Immature natural killer cell (primary cell): ENCODE results near the gene MON1B. TPM values are rescaled to one million over a fixed set of nuclear protein-coding genes. Genes with fewer than 3 reads are reported as not detected.
"Not testable (repeated sequence)": the region's sequence is repeated elsewhere in the genome, so short reads cannot be mapped to it uniquely, and the experiment has no call there.

ENCODE experiments used
- DNase-seq, 3 donors: peaks; one replicate each; pipeline ENCODE4 v3.0.0; 2022; ENCODE audit warnings: mixed read lengths in 1 of 3
- H3K27ac Mint-ChIP-seq, 6 donors: one replicate each; pipeline ENCODE4 v1.8.0; 2020; ENCODE audit warnings: mixed read lengths in 6 of 6, mild to moderate bottlenecking in 5 of 6, inconsistent platforms in 4 of 6, moderate library complexity in 3 of 6
- H3K27me3 Mint-ChIP-seq, 3 donors: one replicate each; pipeline ENCODE4 v1.8.0; 2020 to 2021; ENCODE audit warnings: low read depth in 3 of 3, mild to moderate bottlenecking in 3 of 3, mixed read lengths in 3 of 3, moderate library complexity in 3 of 3, inconsistent platforms in 1 of 3
- H3K36me3 Mint-ChIP-seq, 3 donors: one replicate each; pipeline ENCODE4 v1.8.0; 2020; ENCODE audit warnings: mixed read lengths in 3 of 3, inconsistent platforms in 2 of 3, mild to moderate bottlenecking in 2 of 3
- H3K4me1 Mint-ChIP-seq, 2 donors: one replicate each; pipeline ENCODE4 v1.8.0; 2020; ENCODE audit warnings: inconsistent platforms in 2 of 2, mild to moderate bottlenecking in 2 of 2, mixed read lengths in 2 of 2, moderate library complexity in 1 of 2
- H3K4me3 Mint-ChIP-seq, 5 donors: one replicate each; pipeline ENCODE4 v1.8.0; 2020; ENCODE audit warnings: mild to moderate bottlenecking in 5 of 5, mixed read lengths in 5 of 5, inconsistent platforms in 3 of 5, moderate library complexity in 3 of 5
- H3K9me3 Mint-ChIP-seq, 6 donors: one replicate each; pipeline ENCODE4 v1.8.0; 2020; ENCODE audit warnings: mild to moderate bottlenecking in 6 of 6, mixed read lengths in 6 of 6, inconsistent platforms in 4 of 6, moderate library complexity in 3 of 6
- polyA plus RNA-seq, 3 donors: library from polyadenylated mRNA; unstranded; fragments of 300-500 nt; fragmentation: Illumina TruSeq; gene quantifications; one replicate each; pipeline ENCODE4 v1.2.3, GENCODE V29; 2021

Gene MON1B
- polyA plus RNA-seq, 3 donors from 2014 or later = 28.6 to 66.8 (median 29.4) TPM

DNA sequence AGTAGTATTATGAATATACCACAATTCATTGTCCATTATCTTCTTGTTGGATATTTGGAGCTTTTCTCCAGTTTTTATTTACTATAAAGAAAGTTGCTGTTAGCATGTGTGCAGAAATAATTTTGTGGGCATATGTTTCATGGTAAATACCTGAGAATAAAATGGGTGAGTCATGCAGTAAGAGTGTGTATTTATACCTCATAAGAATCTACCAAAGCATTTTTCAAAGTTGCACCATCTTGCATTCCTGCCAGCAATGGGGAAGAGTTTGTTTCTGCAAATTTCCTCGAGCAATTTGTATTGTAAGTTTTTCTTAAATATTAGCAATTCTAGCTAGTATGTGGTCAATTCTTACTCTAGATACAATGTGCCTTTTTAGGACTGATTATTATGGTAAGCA lies 7.9 kb upstream of the MON1B start:
- Mint-ChIP-seq H3K9me3 (peaks cover 0 to 1% (median 0%) of the 10 kb centered on the region in 6 donors), H3K27me3 (peaks cover 2 to 8% (median 5%) of the 10 kb centered on the region in 3 donors), H3K4me3 (no peak overlapping the region), H3K4me1 (no peaks in the 10 kb centered on the region), H3K36me3 (no peaks in the 10 kb centered on the region), H3K27ac (no peak overlapping the region)
- DNase-seq = no peak

DNA sequence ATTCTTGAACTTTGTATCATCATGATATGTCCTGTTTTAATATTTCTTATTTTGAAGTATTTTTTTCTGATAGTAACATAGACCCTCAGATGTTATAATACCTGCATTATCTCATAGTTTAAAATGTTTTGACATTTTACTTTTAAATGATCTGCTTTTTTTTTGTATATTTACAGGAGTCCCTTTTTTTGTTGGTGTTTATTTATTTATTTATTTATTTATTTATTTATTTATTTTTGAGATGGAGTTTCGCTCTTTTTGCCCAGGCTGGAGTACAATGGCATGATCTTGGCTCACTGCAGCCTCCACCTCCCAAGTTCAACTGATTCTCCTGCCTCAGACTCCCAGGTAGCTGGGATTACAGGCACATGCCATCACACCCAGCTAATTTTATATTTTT lies 4.7 kb upstream of the MON1B start:
- not testable (repeated sequence) for H3K27ac Mint-ChIP-seq, H3K36me3 Mint-ChIP-seq, DNase-seq, H3K4me3 Mint-ChIP-seq, H3K9me3 Mint-ChIP-seq
- Mint-ChIP-seq H3K4me1 (peaks cover 16 to 19% of the 10 kb centered on the region in 2 donors), H3K27me3 (peaks cover 8 to 15% (median 10%) of the 10 kb centered on the region in 3 donors)

DNA sequence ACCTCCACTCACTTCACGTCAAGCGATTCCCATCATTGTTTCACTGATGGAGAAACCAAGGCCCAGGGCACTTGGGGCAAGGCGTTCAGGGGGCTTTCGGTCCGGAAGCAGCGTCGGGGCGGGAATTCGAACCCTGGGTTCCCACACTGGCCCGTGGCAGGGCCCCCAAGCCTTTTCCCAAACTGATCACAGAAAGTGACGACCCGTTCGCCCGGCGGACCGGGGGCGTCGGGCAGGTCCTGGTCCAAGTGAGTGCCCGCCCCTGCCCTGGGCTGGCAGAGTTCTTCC lies 856 bp upstream of the MON1B start:
- Mint-ChIP-seq H3K4me1 (peaks cover 46 to 51% of the 10 kb centered on the region in 2 donors), H3K9me3 (peaks cover 0 to 1% (median 0%) of the 10 kb centered on the region in 6 donors), H3K27me3 (peaks cover 10 to 23% (median 11%) of the 10 kb centered on the region in 3 donors), H3K27ac (peak overlapping the region; percentile 99 to 100 (median 99)), H3K36me3 (peaks cover 13 to 22% (median 18%) of the 10 kb centered on the region in 3 donors), H3K4me3 (peak overlapping the region; percentile 92 to 99 (median 96))
- DNase-seq = no peak

DNA sequence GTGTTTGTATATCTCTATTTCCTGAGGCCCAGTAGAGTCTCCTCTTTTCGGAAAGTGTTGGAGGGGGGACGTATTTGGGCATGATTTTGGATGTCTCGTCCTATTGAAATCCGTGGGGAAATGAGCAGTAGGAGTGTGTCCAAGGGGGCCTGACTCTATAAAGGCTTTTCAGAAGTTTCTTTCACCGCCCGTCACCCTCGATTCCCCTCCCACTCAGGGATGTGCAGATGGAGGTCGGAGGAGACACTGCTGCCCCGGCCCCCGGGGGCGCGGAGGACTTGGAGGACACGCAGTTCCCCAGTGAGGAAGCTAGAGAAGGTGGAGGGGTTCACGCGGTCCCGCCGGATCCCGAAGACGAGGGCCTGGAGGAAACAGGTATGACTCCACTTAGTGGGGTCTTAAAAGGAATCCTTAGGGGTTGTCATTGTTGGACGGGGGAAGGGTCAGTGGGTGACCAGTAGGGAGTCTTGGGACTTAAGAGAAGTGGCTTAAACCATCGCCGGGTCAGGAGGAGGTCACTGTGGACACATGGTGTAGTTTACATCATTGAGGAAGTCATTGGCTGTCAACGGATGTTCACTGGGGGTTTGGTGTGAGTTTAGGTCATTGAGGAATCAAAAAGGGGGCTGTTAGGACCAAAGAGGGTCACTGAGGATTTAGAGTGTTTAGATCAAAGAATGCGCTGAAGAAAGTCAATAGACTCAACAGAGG lies 424 bp downstream of the MON1B start:
- peaks cover 0 to 1% (median 0%) of the 10 kb centered on the region in 6 donors for H3K9me3 Mint-ChIP-seq

DNA sequence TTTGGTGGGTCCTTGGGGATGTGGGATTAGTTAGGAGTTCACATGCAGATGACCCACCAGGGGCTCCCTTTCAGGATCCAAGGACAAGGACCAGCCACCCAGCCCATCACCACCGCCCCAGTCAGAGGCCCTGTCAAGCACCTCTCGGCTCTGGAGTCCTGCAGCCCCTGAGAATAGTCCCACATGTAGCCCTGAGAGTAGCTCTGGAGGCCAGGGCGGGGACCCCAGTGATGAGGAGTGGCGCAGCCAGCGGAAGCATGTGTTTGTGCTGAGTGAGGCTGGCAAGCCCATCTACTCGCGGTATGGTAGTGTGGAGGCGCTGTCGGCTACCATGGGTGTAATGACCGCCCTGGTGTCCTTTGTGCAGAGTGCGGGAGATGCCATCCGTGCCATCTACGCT lies 2.4 kb downstream of the MON1B start:
- no peaks in the 10 kb centered on the region for H3K9me3 Mint-ChIP-seq
- peak overlapping the region in 4 of 6 donors; percentile 64 to 99 (median 99) for H3K27ac Mint-ChIP-seq
- peaks cover 26 to 38% (median 28%) of the 10 kb centered on the region in 3 donors for H3K36me3 Mint-ChIP-seq
- peaks cover 11 to 17% (median 11%) of the 10 kb centered on the region in 3 donors for H3K27me3 Mint-ChIP-seq
- no peak for DNase-seq
- H3K4me1 Mint-ChIP-seq = peaks cover 48 to 62% of the 10 kb centered on the region in 2 donors
- H3K4me3 Mint-ChIP-seq = peak overlapping the region in 3 of 5 donors; percentile 92 to 98 (median 96)

More for the DNA sequence above, 424 bp downstream of the MON1B start:
- peaks cover 46 to 57% of the 10 kb centered on the region in 2 donors for H3K4me1 Mint-ChIP-seq
- H3K4me3 Mint-ChIP-seq = peak overlapping the region; percentile 92 to 99 (median 96)
- peaks cover 17 to 28% (median 23%) of the 10 kb centered on the region in 3 donors for H3K36me3 Mint-ChIP-seq
- peaks cover 8 to 17% (median 11%) of the 10 kb centered on the region in 3 donors for H3K27me3 Mint-ChIP-seq
- peak in 1 of 3 donors; percentile 28 for DNase-seq
- peak overlapping the region; percentile 99 to 100 (median 99) for H3K27ac Mint-ChIP-seq

DNA sequence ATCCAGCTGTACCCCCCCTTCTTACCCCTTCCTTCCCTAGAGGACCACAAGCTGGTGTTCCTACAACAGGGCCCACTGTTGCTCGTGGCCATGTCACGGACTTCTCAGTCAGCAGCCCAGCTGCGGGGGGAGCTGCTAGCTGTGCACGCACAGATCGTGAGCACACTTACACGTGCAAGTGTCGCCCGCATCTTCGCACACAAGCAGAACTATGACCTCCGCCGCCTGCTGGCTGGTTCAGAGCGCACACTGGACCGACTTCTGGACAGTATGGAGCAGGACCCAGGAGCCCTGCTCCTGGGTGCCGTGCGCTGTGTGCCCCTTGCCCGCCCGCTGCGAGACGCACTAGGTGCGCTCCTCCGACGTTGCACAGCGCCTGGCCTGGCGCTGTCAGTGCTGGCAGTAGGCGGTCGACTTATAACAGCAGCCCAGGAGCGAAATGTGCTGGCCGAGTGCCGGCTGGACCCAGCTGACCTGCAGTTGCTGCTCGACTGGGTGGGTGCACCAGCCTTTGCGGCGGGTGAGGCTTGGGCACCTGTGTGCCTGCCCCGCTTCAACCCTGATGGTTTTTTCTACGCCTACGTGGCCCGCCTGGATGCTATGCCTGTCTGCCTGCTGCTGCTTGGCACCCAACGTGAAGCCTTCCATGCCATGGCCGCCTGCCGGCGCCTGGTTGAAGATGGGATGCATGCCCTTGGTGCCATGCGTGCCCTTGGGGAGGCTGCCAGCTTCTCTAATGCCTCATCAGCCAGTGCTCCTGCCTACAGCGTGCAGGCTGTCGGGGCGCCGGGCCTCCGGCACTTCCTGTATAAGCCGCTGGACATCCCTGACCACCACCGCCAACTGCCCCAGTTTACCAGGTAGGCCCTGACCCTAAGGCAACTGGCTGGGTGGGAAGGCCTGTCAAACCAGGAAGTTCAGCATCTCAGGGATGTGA lies 3.6 kb downstream of the MON1B start:
- peaks cover 41 to 55% of the 10 kb centered on the region in 2 donors for H3K4me1 Mint-ChIP-seq
- no peak for DNase-seq
- peak overlapping the region in 3 of 6 donors; percentile 13 to 64 (median 61) for H3K27ac Mint-ChIP-seq
- H3K9me3 Mint-ChIP-seq = no peaks in the 10 kb centered on the region
- peaks cover 28 to 44% (median 34%) of the 10 kb centered on the region in 3 donors for H3K36me3 Mint-ChIP-seq
- H3K27me3 Mint-ChIP-seq = peaks cover 9 to 17% (median 11%) of the 10 kb centered on the region in 3 donors
- H3K4me3 Mint-ChIP-seq = no peak overlapping the region

DNA sequence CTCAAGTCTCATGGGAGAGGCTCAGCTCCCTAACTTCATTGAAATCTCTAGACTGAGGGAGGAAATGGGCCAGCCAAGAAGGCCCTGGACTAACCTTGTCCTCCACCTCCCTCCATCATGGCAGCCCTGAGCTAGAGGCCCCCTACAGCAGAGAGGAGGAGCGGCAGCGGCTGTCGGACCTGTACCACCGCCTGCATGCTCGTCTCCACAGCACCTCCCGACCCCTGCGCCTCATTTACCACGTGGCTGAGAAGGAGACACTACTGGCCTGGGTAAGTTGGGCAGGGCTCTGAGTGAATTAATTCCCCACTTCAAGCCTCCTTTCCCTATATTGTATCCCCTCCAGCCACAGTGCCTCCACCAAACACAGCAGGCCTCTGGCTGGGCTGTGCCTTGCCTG lies 4.4 kb downstream of the MON1B start:
- H3K27ac Mint-ChIP-seq = peak overlapping the region in 1 of 6 donors; percentile 12
- H3K9me3 Mint-ChIP-seq = no peaks in the 10 kb centered on the region
- H3K4me3 Mint-ChIP-seq = no peak overlapping the region
- H3K36me3 Mint-ChIP-seq = peaks cover 28 to 44% (median 34%) of the 10 kb centered on the region in 3 donors
- DNase-seq = no peak
- peaks cover 39 to 52% of the 10 kb centered on the region in 2 donors for H3K4me1 Mint-ChIP-seq
- peaks cover 9 to 17% (median 11%) of the 10 kb centered on the region in 3 donors for H3K27me3 Mint-ChIP-seq

DNA sequence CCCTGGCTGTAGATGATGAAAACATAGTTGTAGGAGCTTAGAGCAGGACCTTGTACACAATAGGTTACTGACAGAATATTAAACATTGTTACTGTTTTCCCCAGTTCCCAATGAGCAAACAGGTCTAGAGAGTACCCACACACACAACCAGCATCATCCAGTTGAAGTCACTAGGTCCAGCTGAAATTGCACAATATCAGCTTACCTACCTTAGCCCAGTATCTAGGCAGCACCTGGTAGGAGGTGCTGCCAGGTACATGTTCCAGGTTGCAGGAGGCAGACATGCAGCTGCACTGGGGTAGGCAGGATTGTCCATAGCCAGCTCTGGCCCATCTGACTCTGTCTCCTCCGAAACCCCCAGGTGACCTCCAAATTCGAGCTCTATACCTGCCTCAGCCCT lies 6.8 kb downstream of the MON1B start:
- Mint-ChIP-seq H3K27ac (peak overlapping the region in 1 of 6 donors; percentile 30), H3K4me1 (peaks cover 20 to 29% of the 10 kb centered on the region in 2 donors), H3K36me3 (peaks cover 20 to 36% (median 36%) of the 10 kb centered on the region in 3 donors), H3K27me3 (peaks cover 2 to 4% (median 2%) of the 10 kb centered on the region in 3 donors), H3K9me3 (no peaks in the 10 kb centered on the region), H3K4me3 (no peak overlapping the region)
- DNase-seq = no peak

DNA sequence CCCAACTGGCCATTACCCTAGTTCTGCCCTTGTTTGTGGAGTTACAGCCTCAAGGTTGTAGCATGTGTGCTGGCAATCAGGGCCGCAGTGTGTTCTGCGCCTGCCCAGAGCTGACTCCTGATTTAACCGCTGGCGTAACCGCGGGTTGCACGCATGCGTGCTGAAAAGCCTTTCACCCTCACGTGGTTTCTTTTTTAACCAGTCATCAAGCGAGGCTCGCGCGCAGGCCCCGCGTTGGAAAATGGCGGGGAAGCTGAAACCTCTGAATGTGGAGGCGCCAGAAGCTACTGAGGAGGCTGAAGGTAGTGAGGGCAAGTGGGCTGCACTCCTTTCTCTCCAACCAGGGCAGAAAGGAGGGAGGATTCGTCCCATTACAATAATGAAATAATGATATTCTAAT lies 8.2 kb downstream of the MON1B start, which contains the start of gene SYCE1L:
Gene SYCE1L, plus strand, starts transcription at position 198 of the 400 bp plus-strand sequence. Its CDS starts 44 bp downstream, at position 242.
- no peaks in the 10 kb centered on the region for H3K9me3 Mint-ChIP-seq
- peaks cover 0 to 4% (median 0%) of the 10 kb centered on the region in 3 donors for H3K27me3 Mint-ChIP-seq
- H3K27ac Mint-ChIP-seq = peak within 1 kb of the TSS in 1 of 6 donors; percentile 67
- no peak for DNase-seq
- H3K4me3 Mint-ChIP-seq = no peak within 1 kb of the TSS
- H3K4me1 Mint-ChIP-seq = peaks cover 6 to 14% of the 10 kb centered on the region in 2 donors
- peaks cover 10 to 27% (median 26%) of the 10 kb centered on the region in 3 donors for H3K36me3 Mint-ChIP-seq

DNA sequence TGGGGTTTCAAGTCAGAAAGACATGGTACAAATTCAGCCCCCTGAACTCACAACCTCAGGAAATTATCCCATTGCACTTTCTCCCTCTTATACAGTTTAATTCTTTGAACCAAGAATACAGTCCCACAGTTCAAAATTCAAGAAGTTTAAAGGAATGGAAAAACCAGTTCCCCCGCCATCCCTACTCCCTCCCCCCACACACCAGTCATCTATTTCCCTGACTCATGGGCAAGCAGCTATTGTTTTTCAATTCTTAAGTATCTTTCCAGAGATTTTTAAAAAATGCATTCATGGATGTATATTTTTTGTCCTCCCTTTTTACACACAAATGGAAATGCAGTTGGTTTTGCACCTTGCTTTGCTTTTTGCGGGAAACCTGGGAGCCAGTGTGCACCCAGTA lies 15.5 kb downstream of the MON1B start:
- Mint-ChIP-seq H3K27me3 (peaks cover 0 to under 1% (median 0%) of the 10 kb centered on the region in 3 donors), H3K27ac (no peak overlapping the region), H3K36me3 (peaks cover 0 to 8% (median 0%) of the 10 kb centered on the region in 3 donors), H3K4me3 (no peak overlapping the region), H3K4me1 (peaks cover 3 to 4% of the 10 kb centered on the region in 2 donors), H3K9me3 (no peaks in the 10 kb centered on the region)
- no peak for DNase-seq

DNA sequence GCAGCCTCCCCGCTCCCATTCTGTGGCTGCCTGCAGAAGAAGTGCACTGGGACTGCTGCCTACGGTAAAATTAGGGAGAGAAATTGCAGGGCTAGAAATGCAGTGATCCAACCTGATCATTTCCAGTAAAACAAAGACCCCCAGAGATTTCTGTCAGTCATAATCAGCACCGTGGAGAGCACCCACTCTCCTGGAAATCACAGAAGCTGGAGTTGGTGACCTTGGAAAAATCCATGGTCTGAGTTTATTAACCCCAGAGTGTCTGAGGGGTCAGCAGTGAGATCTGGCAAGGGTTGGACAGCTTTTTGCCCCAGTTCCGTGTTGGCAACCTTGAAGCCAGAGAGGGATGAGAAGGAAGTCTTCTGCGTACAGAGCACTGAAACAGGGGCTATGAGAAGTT lies 16.0 kb downstream of the MON1B start:
- no peak for DNase-seq
- H3K4me1 Mint-ChIP-seq = peaks cover 6 to 8% of the 10 kb centered on the region in 2 donors
- no peaks in the 10 kb centered on the region for H3K9me3 Mint-ChIP-seq
- H3K4me3 Mint-ChIP-seq = no peak overlapping the region
- H3K36me3 Mint-ChIP-seq = peaks cover 0 to 8% (median 0%) of the 10 kb centered on the region in 3 donors
- no peak overlapping the region for H3K27ac Mint-ChIP-seq
- H3K27me3 Mint-ChIP-seq = peaks cover 0 to 4% (median 2%) of the 10 kb centered on the region in 3 donors

DNA sequence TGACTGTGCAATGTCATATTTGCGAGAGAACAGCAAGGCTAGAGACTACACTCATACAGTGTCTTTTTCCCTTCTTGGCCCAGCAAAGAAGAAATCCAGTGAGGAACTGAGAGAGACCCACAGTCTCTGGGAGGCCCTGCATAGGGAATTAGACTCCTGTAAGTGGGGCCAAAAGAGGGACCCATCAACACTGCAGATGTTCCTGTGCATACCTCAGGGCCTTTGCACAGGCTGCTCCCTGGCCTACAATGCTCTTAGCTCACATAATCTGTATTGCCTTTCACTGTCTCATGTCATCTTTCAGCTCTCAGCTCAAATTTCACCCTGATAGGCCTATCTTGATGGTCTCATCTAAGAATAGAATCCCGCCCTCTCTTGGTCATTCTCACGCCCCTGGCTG lies 17.4 kb downstream of the MON1B start:
- Mint-ChIP-seq H3K4me1 (peaks cover 9 to 13% of the 10 kb centered on the region in 2 donors), H3K27me3 (peaks cover 0 to 4% (median 2%) of the 10 kb centered on the region in 3 donors), H3K27ac (no peak overlapping the region), H3K36me3 (peaks cover 0 to 8% (median 0%) of the 10 kb centered on the region in 3 donors), H3K4me3 (no peak overlapping the region), H3K9me3 (no peaks in the 10 kb centered on the region)
- no peak for DNase-seq

DNA sequence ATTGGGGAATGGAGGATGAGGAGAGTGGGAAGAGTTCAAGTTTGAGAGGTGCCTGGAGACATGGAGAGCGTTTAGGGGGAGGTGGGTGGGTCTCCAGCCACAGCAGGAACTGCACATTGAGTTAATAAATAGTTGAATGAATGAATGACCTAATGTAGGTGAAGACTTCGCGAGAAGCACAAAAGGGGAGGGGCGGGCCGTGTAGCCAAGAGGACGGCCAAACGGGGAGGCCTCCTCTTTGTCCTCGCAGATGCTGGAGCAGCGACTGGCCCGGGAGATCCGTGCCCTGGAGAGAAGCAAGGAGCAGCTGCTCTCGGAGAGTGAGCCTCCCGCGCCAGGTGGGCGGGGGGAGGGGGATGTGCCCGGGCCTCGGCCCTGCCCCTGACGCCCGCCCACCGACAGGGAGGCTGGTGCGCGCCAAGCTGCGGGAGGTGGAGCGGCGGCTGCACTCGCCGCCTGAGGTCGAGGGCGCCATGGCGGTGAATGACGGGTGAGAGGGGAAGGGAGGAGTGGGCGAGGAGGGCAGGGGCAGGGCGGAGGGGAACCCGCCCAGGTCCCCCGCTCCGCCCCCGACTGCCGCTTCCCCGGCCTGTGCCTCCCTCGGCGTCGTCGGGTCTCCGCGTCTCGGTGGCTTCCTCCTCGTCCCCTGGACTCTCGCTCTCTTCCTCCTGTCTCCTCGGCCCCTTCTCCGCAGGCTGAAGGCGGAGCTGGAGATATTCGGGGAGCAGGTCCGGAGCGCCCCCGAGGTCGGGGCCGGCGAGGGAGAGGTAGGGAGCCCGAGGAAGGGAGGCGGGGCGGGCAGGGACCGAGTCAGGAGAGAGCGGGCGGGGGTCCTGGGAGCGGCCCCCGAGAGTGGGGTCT lies 21.1 kb downstream of the MON1B start:
- H3K4me1 Mint-ChIP-seq = peaks cover 15 to 16% of the 10 kb centered on the region in 2 donors
- H3K36me3 Mint-ChIP-seq = peaks cover 0 to 8% (median 0%) of the 10 kb centered on the region in 3 donors
- peak overlapping the region; percentile 82 to 93 (median 86) for H3K4me3 Mint-ChIP-seq
- H3K27ac Mint-ChIP-seq = peak overlapping the region; percentile 26 to 86 (median 72)
- peak; percentile 68 to 78 (median 76) for DNase-seq
- peaks cover 0 to 4% (median 2%) of the 10 kb centered on the region in 3 donors for H3K27me3 Mint-ChIP-seq
- H3K9me3 Mint-ChIP-seq = no peaks in the 10 kb centered on the region
